CD4-positive, alpha-beta T cell treated with Interleukin-21 for 1 hour (primary cell): ENCODE measurements around the gene KCNIP1.
"Not testable (repeated sequence)": the region's sequence is repeated elsewhere in the genome, so short reads cannot be mapped to it uniquely, and the experiment has no call there.

Source experiments
- DNase-seq: peaks from one replicate; pipeline ENCODE4 v3.0.0-alpha.2; 2020

KCNIP1 gene

DNA sequence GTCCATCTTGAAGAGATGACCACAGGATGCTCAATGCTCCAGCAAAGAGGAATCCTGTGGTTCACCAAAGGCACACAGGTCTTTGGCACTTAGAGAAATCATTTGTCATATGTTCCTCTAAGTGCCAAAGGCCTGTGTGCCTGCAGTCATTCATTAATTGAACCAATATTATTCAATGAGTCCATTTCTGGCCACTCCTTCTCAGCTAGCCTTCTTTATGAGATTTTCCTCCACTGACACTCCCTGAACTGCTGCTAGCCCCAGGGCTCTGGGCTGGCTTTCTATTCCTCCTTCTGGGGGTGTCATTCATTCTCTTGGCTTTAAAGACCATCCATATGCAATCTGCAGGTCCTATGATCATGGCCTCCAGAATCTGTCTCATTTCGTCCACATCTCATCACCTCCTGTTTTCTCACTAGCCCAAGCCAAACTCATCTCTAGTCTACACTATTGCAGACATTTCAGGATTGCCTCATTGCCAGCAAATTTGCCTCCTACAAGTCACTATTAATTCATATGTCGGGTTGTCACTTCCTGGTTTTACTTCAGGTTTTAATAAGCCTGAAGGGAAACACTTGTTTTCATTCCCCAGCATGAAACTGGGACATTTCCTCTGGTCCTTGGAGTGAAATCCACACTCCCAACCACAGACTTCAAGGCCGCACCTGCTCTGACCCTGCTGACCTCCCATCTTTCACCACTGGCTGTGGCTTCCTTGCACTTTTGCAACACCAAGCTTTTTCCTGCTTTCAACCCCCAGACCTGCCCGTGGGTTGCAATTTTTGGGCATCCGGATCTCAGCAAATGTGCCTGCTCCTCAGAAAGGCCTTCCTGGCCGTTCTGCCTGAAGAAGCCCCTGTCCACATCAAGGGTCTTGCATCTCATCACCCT is 35.1 kb downstream of the KCNIP1 start:
- DNase-seq = no peak

DNA sequence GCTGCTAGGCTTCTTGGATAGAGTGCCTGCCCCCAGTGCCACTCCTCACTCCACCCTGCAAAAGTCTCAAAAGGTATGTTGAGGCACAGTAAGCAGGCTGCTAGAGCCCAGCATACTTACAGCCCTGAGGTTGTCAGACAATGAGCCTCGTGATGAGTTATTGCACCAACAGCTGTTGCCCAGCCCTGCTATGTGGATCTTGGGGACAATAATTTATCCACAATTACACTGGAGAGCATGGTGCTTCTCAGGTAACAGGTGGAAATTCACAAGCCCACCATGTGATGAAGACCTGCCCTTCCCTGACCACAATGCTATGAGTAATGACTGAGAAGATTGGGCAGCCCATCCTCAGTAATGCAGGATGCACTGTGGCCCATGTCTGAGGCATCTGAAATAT is 36.5 kb downstream of the KCNIP1 start:
- no peak for DNase-seq

DNA sequence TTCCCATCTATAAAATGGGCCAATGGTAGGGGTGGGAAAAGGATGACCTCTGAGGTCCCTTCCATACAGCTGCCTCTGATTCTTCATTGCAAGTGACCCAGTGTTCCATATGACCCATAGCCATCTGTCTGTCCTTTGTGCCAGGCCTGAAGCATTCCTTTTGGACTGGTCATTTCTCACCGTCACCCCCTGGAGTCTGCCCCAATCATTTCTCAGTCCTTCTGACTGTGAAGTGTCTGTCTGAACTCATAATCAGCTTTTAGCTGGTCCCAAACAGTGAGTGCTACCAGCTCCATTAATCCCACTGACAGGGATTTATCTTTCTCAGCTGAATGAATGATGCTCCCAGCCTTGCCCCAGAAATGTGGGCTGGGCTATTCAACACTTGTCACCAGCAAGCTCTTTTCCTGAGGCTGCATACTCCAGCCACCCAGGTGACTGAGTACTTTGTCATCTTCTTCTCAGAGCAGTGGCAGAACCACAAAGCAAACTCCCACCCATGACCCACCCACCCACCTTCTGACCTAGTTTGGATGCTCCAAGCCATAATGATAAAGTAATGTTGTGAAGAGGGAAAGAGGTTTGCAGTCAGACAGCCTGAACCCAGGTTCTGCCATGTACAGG is 37.4 kb downstream of the KCNIP1 start:
- DNase-seq = no peak

DNA sequence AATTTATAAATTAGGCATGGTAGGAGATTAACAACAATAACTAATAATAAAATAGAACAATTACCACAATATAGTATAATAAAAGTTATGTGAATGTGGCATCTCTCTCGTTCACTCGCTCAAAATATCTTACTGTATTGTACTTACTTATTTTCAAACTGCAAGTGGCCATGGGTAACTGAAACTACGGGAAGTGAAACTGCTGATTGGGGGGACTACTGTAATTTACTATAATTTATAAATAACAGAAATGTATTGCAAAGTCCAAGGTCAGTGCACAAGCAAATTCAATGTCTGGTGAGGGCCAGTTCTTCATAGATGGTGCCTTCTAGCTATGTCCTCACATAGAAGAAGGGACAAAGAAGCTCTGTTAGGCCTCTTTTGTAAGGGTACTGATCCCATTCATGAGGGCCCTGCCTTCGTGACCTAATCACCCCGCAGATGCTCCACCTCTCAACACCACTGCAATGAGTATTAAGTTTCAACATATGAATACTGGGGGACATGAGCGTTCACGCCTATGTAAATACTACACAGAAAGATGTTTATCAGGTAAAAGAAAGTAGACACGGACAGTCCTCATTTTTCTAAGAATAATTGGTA is 39.0 kb downstream of the KCNIP1 start:
- DNase-seq = no peak

DNA sequence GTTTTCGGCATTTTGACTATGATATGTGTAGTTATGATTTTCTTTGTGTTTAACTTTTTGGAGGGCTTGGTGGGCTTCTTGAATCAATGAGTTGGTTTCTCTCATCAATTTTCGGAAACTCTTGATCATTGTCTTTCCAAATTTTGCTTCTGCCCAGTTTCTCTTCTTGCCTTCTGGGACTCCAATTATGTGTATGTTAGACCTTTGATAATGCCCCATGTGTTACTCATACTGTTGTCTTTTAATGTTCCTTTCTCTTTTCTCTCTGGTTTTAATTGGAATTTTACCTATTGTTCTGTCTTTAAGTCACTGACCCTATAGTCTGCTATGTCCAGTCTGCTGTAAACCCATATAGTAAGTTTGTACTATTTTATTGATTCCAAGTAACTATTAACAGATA is 41.5 kb downstream of the KCNIP1 start:
- DNase-seq = no peak

DNA sequence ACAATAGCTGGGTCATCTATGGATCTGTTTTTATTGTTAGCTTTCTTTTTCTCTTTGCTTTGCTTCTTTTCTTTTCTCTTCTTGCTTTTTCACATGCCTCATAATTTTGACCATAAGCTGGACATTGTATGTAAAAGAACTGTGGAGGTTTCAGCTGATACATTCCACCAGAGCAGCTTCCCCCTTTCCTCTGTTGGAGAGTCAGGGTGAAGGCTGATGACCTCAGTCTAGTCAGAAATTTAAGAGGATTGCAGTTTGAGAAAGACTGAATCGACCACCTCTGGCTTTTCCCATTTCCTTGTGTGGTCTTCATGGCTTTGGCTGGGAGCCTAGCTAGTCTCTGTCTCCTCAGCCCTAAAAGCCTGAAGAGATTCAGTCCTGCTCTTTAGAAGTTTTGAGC is 42.0 kb downstream of the KCNIP1 start:
- no peak for DNase-seq

DNA sequence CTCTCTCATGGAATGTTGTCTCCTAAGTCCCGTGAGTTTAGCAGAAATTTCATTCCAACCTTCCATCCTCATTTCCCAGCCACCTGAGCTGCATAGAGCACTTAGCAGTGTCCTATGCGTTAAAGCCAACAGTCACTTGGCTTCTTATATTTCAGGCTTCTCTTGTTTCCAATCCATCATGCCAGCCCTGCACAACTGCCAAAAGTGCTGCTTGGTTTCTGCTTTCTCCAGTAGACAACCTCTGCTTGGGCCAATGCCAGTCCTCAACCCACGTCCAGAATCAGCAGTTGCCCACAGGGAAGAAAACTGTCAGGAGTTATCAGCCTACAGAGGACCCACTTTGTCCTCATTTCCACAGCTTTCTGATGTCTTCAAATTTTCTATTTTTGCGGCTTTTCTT is 42.5 kb downstream of the KCNIP1 start:
- no peak for DNase-seq

DNA sequence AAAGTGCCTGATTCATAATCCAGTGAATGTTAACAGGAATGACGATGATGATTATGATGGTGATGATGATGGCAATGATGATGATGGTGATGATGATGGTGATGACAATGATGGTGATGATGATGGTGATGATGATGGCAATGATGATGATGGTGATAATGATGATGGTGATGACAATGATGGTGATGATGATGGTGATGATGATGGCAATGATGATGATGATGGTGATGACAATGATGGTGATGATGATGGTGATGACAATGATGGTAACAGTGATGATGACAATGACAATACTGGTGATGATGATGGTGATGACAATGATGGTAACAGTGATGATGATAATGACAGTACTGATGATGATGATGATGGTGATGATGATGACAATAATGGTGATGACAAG is 46.6 kb downstream of the KCNIP1 start:
- DNase-seq = not testable (repeated sequence)

DNA sequence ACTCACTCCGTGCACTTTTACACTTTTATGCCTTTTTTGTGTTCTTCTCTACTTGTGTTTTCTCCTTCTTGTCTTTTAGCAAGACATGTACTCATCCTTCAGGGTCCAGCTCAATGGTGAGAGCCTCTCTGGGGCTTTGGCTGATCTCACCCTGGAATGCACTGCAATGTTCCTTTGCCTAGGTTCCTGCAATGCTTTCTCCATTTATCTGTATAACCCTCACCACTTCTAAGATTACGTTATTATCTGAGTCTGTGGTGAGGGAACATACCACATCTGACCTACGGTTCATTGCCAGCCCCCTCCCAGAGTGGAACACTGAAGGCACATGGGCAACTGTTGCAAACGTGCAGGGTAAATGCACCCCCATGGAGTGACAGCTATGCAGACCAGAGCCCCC is 47.3 kb downstream of the KCNIP1 start:
- DNase-seq = no peak

DNA sequence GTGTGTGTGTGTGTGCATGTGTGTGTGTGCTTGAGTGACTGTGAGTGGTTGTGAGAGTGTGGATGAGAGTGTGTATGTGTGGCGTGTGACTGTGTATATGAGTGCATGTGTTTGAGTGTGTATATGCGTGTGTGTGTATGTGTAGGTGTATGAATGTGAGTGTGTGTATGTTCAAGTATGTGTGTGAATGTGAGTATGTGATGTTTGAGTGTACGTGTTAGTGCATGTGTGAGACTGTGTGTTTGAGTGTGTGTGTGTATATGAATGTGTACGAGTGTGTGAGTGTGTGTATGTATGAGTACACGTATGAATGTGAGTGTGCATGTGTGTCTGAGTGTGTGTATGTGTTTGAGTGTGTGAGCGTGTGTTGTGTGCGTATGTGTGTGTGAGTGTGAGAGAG is 47.8 kb downstream of the KCNIP1 start:
- no peak for DNase-seq

DNA sequence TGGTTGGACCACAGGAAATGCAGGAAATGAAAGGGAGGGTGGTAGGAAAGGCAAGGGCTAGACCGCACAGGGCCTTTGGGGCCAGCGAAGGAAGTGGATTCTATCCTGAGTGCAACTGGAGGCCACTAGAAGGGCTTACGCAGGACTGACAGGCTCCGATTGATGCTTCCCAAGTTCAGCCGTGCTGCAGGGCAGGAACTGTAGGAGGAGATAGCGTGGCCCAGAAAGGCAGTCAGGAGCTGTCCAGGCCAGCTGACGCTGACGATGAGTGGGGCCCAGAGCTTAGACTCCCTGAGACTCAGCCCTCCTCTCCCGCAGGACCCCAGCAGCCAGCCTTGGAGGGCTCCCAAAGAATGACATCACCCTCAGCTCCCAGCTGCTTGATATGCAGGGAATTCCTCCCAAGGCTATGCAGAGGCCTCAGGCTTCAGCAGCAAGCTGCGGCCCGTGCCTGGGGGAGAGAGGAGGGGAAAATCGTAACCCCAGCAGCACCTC is 48.8 kb downstream of the KCNIP1 start:
- no peak for DNase-seq

DNA sequence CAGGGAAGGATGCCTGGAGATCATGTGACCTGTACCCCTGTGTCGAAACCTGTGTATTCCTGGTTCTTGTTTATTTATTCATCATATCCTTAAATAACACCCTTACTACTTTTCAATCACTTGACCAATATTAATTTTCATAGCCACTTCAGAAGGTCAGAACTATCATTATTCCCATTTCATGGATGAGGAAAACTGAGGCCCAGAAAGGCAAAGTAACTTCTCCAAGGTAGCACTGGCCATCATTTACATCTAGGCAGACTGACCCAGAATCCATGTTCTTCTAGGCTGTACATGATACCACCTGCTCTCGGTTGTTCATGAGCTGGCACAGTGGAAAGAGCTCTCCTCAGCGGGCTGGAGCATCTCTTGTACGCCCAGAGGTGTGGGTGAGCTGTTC is 49.4 kb downstream of the KCNIP1 start:
- DNase-seq = no peak

DNA sequence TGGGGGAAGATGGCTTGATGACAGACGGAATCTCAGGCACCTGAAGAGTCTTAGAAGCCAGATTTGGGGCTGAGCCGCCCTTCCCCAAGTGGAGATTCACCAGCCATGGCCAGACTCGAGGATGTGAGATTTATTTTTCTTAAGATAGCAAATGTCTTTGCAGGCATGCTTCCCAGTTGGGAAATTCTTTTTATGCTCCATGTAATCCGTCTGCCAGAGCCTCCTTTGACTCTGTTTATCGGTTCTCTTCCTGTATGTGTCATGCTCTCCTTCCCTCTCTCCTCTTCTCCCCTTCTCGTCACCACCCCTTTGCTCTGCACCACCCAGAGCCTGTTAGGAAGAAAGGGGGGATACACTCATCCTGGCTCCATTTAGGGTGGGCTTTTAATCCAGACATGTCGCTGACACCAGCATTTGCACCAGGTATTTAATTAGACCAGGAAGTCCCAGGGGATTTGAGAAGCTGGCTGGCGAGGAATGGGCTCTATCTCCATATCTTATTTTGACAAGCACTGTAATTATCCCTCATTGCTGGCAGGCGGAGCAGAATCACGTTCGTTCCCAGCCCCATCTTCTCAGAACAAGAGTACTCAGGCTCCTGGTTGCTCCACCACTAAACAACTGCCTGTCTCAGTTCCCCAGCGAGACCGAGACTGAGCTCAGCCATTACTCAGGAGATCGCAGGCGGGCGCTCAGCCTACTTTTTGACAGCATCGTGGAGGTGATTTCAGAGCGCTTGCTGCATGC is 50.9 kb downstream of the KCNIP1 start:
- no peak for DNase-seq

DNA sequence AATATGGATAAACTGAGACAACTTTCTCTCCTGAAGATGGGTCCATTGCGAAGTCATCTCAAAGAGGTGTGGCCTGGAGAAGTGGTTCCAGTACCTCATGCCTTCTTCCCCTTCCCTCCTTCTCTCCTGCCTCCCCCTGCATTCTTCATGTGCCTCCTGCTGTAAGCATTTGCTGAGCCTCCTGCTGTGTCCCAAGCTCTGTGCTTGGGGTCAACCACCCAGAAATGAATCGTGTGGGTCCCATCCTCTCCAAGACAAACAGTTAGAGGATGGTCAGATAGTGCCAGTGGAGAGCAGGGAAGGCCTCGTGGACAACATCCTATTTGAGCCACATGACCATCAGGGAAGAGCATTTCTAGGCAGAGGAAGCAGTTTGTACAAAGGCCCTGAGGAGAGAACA is 53.5 kb downstream of the KCNIP1 start:
- DNase-seq = no peak

DNA sequence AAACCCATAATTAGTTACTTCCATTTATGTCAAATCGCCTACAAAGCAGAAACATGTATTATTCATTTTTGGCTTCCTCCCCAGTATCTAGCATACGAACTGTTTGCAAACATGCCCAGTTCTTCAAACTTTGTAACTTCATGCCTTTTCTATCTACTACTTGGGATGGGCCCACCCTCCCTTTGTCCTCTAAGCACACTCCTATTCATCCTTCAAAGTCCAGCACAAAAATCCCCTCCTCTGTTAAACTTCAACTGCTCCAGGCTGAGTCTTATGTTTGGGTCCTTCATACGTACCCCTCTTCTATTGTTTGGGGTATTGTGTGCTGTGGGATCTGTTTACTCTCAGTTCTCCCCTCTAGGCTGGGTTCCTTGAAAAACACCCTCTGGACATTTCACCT is 55.5 kb downstream of the KCNIP1 start:
- no peak for DNase-seq

DNA sequence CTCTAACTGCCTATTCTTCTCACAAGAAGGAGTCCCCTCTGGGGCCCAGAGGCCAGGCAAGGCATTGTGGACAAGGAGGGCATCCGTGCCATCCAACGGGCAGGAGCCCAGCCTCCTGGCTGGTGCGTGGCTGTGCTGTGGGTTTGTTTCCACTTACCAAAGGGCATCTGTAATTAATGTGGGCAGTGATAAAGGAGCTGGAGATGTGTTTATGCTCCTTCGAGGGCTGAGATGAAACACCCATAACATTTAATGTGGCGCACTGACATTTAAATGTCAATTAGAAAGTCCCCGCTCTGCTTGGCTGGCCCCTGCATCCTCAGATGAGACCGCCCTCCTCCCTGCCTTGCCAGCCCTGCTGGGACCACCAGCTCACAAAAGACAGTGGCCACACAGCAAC is 57.1 kb downstream of the KCNIP1 start:
- DNase-seq = no peak

DNA sequence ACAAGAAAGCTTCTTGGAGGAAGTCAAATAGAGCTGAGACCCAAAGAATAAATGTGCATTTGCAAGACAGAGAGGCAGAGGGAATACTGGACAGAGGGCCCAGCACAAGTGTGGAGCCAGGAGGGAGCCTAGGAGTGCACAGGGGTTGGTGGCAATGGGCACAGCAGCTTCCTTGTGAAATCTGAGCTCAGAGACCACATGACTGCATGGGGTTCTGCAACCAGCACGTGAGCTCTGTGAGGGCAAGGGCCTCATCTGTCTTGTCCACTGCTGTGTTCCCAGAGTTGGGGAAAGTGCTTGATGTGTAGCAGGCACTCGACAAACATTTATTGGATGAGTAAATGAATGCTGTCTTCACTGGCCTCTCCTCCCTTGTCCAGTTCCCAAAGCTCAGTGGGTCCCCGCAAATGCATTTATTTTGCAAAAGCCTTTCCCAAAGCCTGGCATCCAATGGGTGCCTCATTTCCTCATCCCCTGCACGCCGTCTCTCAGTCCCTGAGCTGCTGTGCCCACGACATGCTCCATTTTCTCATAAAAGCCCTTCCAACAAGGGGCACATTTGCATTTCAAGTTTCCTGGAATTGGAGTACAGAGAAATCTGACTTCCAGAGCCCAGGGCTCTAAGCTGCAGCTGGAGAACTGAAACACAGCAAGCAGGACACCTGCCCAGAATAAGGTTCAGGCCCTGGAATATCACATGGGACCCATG is 58.5 kb downstream of the KCNIP1 start:
- no peak for DNase-seq

DNA sequence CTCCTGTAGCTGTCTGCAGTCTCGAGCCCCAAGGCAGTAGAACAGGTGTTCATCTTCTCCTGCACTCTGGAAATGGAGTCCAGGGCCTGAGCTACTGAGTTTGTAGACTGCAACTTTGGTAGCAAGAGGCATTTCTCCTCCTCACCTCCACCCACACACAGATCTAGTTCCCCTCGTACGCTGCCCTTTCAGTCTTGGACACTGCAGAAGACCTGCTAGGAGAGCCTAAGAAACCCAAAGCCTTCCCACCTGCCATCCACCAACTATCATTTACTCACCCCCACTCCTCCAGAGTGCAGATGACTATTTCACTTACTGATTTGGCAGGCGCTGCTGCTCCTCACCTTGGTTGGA is 59.0 kb downstream of the KCNIP1 start:
- DNase-seq = no peak

DNA sequence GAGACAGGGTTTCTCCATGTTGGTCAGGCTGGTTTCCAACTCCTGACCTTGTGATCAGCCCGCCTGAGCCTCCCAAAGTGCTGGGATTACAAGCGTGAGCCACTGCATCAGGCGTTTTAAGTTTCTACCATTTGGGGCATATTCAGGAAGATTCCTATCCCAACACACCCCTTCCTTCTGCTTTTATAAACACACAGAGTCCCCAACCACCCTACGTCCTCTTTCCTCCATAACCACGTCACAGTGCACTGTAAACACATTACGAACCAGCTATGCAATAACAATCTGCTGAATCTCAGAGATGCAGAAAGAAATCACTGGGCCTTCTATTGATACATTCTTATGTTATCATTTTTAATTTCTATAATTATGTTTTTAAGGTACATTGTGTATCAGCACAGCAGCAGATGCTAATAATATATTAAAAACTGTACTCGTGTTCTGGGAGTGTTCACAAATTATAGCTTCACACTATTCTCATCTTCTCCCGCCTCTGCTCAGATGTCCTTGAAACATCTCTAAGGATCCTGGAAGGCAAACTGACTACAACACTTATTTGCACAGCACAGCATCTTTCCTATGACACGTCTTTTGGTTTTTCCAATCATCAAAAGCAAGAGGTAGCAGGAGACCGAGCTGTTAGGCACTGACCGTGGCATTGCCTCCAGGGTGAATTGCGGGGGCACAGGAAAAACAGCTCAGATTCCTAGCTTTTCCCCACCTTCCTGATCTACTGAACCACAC is 60.2 kb downstream of the KCNIP1 start:
- no peak for DNase-seq

DNA sequence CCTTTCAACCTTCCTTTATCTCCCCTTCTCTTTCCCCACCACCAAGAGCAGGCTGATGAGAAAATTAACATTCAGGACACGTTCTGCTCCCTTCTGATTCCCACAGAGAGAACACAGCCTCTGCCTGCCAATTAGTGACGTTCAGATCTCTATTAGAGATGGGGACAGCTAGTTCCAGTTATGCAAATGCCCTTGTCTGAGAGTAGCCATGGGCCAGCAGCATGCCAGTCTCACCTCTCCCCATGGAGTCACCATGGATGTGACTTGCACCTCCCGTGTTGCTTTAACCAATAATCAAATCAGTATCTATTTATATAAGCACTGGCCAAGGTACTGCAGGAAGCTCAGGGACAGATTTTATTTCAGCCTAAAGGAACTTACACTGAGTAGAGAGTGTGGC is 61.3 kb downstream of the KCNIP1 start:
- no peak for DNase-seq

DNA sequence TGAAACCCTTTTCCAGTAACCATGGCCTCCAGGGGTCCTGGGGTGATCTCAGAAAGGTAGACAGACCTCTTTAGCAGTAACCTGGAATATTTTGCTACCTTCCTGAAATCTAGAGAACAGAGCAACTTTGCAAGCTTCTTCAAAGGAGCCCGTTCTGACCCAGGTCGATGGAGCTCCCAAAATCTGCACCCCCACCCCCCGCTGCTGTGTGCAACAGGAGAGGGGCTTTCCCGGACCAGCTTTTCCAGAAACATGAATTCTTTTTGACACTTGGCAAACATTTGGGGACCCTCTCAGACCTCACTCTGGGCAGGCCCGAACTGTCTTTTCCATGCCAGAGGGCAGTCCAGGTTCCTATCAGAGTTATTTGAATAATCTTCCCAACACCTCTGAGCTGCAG is 65.3 kb downstream of the KCNIP1 start:
- no peak for DNase-seq

DNA sequence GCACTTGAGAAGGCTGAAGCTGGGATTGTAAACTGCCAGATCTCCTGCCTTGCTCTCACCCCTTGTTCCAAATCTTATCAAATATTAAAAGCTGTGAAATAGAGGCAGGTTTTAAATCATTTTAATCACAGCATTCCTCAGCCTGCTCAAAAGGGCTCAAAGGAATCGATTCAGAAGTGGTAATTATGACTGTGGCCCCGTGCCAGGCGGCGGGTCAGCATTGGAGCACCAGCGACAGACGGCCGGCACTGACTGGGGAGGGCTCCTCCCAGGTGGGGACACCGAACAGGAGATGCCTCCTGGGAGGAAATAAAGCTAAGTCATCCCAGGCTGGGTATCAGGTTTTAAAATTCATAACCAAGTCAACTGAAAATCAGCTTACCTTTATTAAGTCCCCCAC is 66.7 kb downstream of the KCNIP1 start:
- DNase-seq = no peak
